ENCODE measurements around the gene MAN1C1. TPM values are rescaled to one million over a fixed set of nuclear protein-coding genes. Genes with fewer than 3 reads are reported as not detected.

Gene MAN1C1
- total RNA-seq, 1 experiment from 2014 or later = 16.8 TPM

- CTCF ChIA-PET = interaction anchor here (1.5 kb wide), 1 partner anchor 62 kb away, joined by 3 read pairs; no protein-coding TSS in a partner anchor
- H3K27ac Mint-ChIP-seq = no peak overlapping the region
- POLR2A ChIA-PET = no interaction called here
- DNase-seq (ENCODE audit: low spot score) = no peak
- H3K4me3 Mint-ChIP-seq = no peak overlapping the region
- no peak for ATAC-seq
- H3K4me1 Mint-ChIP-seq = no peaks in the 10 kb centered on the region
- peaks cover 22% of the 10 kb centered on the region for H3K36me3 Mint-ChIP-seq
- peaks cover 42% of the 10 kb centered on the region for H3K9me3 Mint-ChIP-seq
- TF ChIP-seq EMX1 (CRISPR knock-in tag; IDR thresholded peaks at IDR 0.05) (no peak), SMAD3 (CRISPR knock-in tag; IDR thresholded peaks at IDR 0.05; ENCODE audit: borderline replicate concordance) (no peak), HMGXB4 (CRISPR knock-in tag; IDR thresholded peaks at IDR 0.05) (no peak), ZNF532 (CRISPR knock-in tag; IDR thresholded peaks at IDR 0.05; ENCODE audit: borderline replicate concordance) (no peak), IRF2 (CRISPR knock-in tag; IDR thresholded peaks at IDR 0.05; ENCODE audit: borderline replicate concordance, low read depth) (no peak), AFF4 (CRISPR knock-in tag; IDR thresholded peaks at IDR 0.05; ENCODE audit: borderline replicate concordance) (no peak), FOXJ3 (CRISPR knock-in tag; IDR thresholded peaks at IDR 0.05; ENCODE audit: borderline replicate concordance) (no peak), NFE2L1 (CRISPR knock-in tag; IDR thresholded peaks at IDR 0.05) (no peak), ZNF232 (CRISPR knock-in tag; IDR thresholded peaks at IDR 0.05) (no peak), CREB1 (CRISPR knock-in tag; IDR thresholded peaks at IDR 0.05) (no peak), ETV6 (CRISPR knock-in tag; IDR thresholded peaks at IDR 0.05) (no peak), ZNF219 (CRISPR knock-in tag; IDR thresholded peaks at IDR 0.05; ENCODE audit: borderline replicate concordance) (no peak), NR1H2 (CRISPR knock-in tag; IDR thresholded peaks at IDR 0.05) (no peak), E2F4 (CRISPR knock-in tag; IDR thresholded peaks at IDR 0.05; ENCODE audit: borderline replicate concordance, low read depth) (no peak), AR (CRISPR knock-in tag; IDR thresholded peaks at IDR 0.05) (no peak)
- H3K27me3 Mint-ChIP-seq (ENCODE audit: low read depth) = no peaks in the 10 kb centered on the region; the same call in 1 of the 2 replicates
Observed at GRCh38 chr1:25634066-25634465, 17.5 kb downstream of the MAN1C1 start.

Measured in WTC11 (cell line).